GM23338 (cell line): ENCODE data around the gene TRIB2. TPM values are rescaled to one million over a fixed set of nuclear protein-coding genes. Genes with fewer than 3 reads are reported as not detected.

ENCODE experiments used
- ATAC-seq: fragments of 200-7000 bp; cut with Tn5 transposase; 3 replicates; pipeline ENCODE4 v1.9.1; 2020
- DNase-seq: peaks from one replicate; pipeline ENCODE4 v3.0.0-alpha.2; 2015; ENCODE audit warnings: low spot score
- H2AFZ ChIP-seq: fragments of 200-600 bp; sonication (generic); 2 replicates; pipeline ENCODE4 v1.8.0; 2016; ENCODE audit warnings: antibody characterized with exemption, mild to moderate bottlenecking, moderate library complexity
- H3F3A ChIP-seq: fragments of 200-600 bp; sonication (generic); replicated peaks from 2 replicates; pipeline ENCODE4 v1.8.0; 2017; ENCODE audit warnings: antibody characterized with exemption, mixed run types, low read depth
- H3K27ac ChIP-seq: fragments of 200-600 bp; sonication (generic); 2 replicates; pipeline ENCODE4 v1.6.1; 2016; ENCODE audit warnings: low read depth
- H3K27me3 ChIP-seq: fragments of 200-600 bp; sonication (generic); 2 replicates; pipeline ENCODE4 v1.8.0; 2016; ENCODE audit warnings: mild to moderate bottlenecking, mixed run types, moderate library complexity; ENCODE audit not compliant: insufficient read depth
- H3K36me3 ChIP-seq: fragments of 200-600 bp; sonication (generic); 2 replicates; pipeline ENCODE4 v1.8.0; 2016; ENCODE audit warnings: mild to moderate bottlenecking; ENCODE audit not compliant: insufficient read depth
- H3K4me1 ChIP-seq: fragments of 200-600 bp; sonication (generic); 2 replicates; pipeline ENCODE4 v1.8.0; 2016; ENCODE audit warnings: mild to moderate bottlenecking, moderate library complexity; ENCODE audit not compliant: insufficient read depth
- H3K4me2 ChIP-seq: fragments of 200-600 bp; sonication (generic); 2 replicates; pipeline ENCODE4 v1.7.1; 2017; ENCODE audit warnings: mixed run types
- H3K4me3 ChIP-seq: fragments of 200-600 bp; sonication (generic); 2 replicates; pipeline ENCODE4 v1.6.1; 2016; ENCODE audit warnings: mixed run types
- H3K79me2 ChIP-seq: fragments of 200-600 bp; sonication (generic); replicated peaks from 2 replicates; pipeline ENCODE4 v1.8.0; 2017; ENCODE audit warnings: mild to moderate bottlenecking; ENCODE audit not compliant: insufficient read depth
- H3K9me2 ChIP-seq: fragments of 200-600 bp; sonication (generic); 2 replicates; pipeline ENCODE4 v1.8.0; 2017; ENCODE audit not compliant: insufficient read depth
- H4K20me1 ChIP-seq: fragments of 200-600 bp; sonication (generic); replicated peaks from 2 replicates; pipeline ENCODE4 v1.8.0; 2017; ENCODE audit warnings: mild to moderate bottlenecking; ENCODE audit not compliant: insufficient read depth
- H3K27ac Mint-ChIP-seq: 2 replicates; pipeline ENCODE4 v1.8.0; 2020; ENCODE audit warnings: inconsistent platforms, mild to moderate bottlenecking, moderate library complexity, mixed read lengths
- H3K27me3 Mint-ChIP-seq: 3 replicates; pipeline ENCODE4 v1.8.0; 2022; ENCODE audit warnings: low read depth, mild to moderate bottlenecking, moderate library complexity, mixed read lengths, inconsistent platforms; ENCODE audit not compliant: insufficient read depth, poor library complexity
- H3K36me3 Mint-ChIP-seq: 3 replicates; pipeline ENCODE4 v1.8.0; 2021; ENCODE audit warnings: low read depth, mild to moderate bottlenecking, inconsistent platforms, moderate library complexity, mixed read lengths
- H3K4me1 Mint-ChIP-seq: 3 replicates; pipeline ENCODE4 v1.8.0; 2020; ENCODE audit warnings: mild to moderate bottlenecking, inconsistent platforms, mixed read lengths
- H3K4me3 Mint-ChIP-seq: 3 replicates; pipeline ENCODE4 v1.8.0; 2021; ENCODE audit warnings: moderate library complexity, mild to moderate bottlenecking, inconsistent platforms, mixed read lengths
- H3K9me3 Mint-ChIP-seq: 3 replicates; pipeline ENCODE4 v1.8.0; 2020; ENCODE audit warnings: moderate library complexity, mild to moderate bottlenecking, inconsistent platforms, mixed read lengths
- CREB1 ChIP-seq: fragments of 250-450 bp; sonication (Bioruptor Pico); IDR thresholded peaks from 2 replicates; pipeline ENCODE4 v1.5.0; 2020; ENCODE audit warnings: low read depth, mild to moderate bottlenecking, moderate library complexity
- ETS1 ChIP-seq: IDR thresholded peaks from 2 replicates; pipeline ENCODE4 v1.6.1; 2016; ENCODE audit warnings: antibody characterized with exemption
- EZH2 ChIP-seq: fragments of 200-600 bp; sonication (generic); IDR thresholded peaks from one replicate; pipeline ENCODE4 v1.8.0; 2017; ENCODE audit warnings: antibody characterized with exemption, mild to moderate bottlenecking, low read depth; ENCODE audit not compliant: unreplicated experiment
- EZH2phosphoT487 ChIP-seq: fragments of 200-600 bp; sonication (generic); IDR thresholded peaks from one replicate; pipeline ENCODE4 v1.8.1; 2018; ENCODE audit warnings: antibody characterized with exemption; ENCODE audit not compliant: unreplicated experiment
- JUNB ChIP-seq: IDR thresholded peaks from one replicate; pipeline ENCODE4 v1.6.1; 2016; ENCODE audit warnings: antibody characterized with exemption; ENCODE audit not compliant: unreplicated experiment
- NANOG ChIP-seq: IDR thresholded peaks from 2 replicates; pipeline ENCODE4 v1.6.1; 2016; ENCODE audit warnings: antibody characterized with exemption, borderline replicate concordance
- POLR2AphosphoS5 ChIP-seq: IDR thresholded peaks from 2 replicates; pipeline ENCODE4 v1.6.1; 2016; ENCODE audit warnings: antibody characterized with exemption, low read depth
- REST ChIP-seq: IDR thresholded peaks from one replicate; pipeline ENCODE4 v1.6.1; 2018; ENCODE audit warnings: antibody characterized with exemption; ENCODE audit not compliant: unreplicated experiment
- STAT1 ChIP-seq: IDR thresholded peaks from one replicate; pipeline ENCODE4 v1.6.1; 2016; ENCODE audit warnings: antibody characterized with exemption; ENCODE audit not compliant: unreplicated experiment
- ZNF114 ChIP-seq: fragments of 250-450 bp; sonication (Bioruptor Pico); IDR thresholded peaks from 2 replicates; pipeline ENCODE4 v1.5.0; 2020; ENCODE audit warnings: mild to moderate bottlenecking, moderate library complexity
- polyA plus RNA-seq: library from polyadenylated mRNA; unstranded; fragments of >200 nt; fragmentation: Nextera tagmentation; extraction: Ambion mirVana; gene quantifications from 2 replicates; pipeline ENCODE4 v1.2.1, GENCODE V29; 2016
- total RNA-seq: library from RNA; depleted of rRNA; stranded (reverse); fragments of >200 nt; shearing (Covaris generic); gene quantifications from 2 replicates; pipeline ENCODE4 v1.2.3, GENCODE V29; 2014

The TRIB2 gene
- total and polyA plus RNA-seq, 2 experiments from 2014 or later = 40.3 to 109 TPM

GRCh38 chr2:12774395-12774727 is 57.6 kb downstream of the TRIB2 start:
- peaks cover 32% of the 10 kb centered on the region for H3K4me1 ChIP-seq
- no peaks in the 10 kb centered on the region for H3K9me2 ChIP-seq
- peaks cover 11% of the 10 kb centered on the region for H3K27me3 Mint-ChIP-seq
- H3K36me3 Mint-ChIP-seq = peaks cover 3% of the 10 kb centered on the region; the same call in 1 of the 3 replicates
- no peak for ATAC-seq
- no peak overlapping the region for H3K27ac ChIP-seq
- no peaks in the 10 kb centered on the region for H3K36me3 ChIP-seq
- H3K9me3 Mint-ChIP-seq = peaks cover 6% of the 10 kb centered on the region; the same call in 2 of the 3 replicates
- TF ChIP-seq ETS1 (no peak), NANOG (no peak), REST (no peak), STAT1 (no peak)
- H2AFZ ChIP-seq = no peak overlapping the region
- DNase-seq = no peak
- H3K27me3 ChIP-seq = peaks cover 65% of the 10 kb centered on the region
- H3F3A ChIP-seq = no peaks in the 10 kb centered on the region
- no peaks in the 10 kb centered on the region for H3K79me2 ChIP-seq
- H3K4me3 ChIP-seq = no peak overlapping the region
- H3K4me2 ChIP-seq = no peak overlapping the region
- H4K20me1 ChIP-seq = no peaks in the 10 kb centered on the region
- peaks cover 44% of the 10 kb centered on the region for H3K4me1 Mint-ChIP-seq
- H3K4me3 Mint-ChIP-seq = no peak overlapping the region
- no peak overlapping the region for H3K27ac Mint-ChIP-seq

- no peaks in the 10 kb centered on the region for H3K36me3 ChIP-seq
- no peak for ATAC-seq
These were observed 59.8 kb downstream of the TRIB2 start for GRCh38 chr2:12776521-12776961.

GRCh38 chr2:12778369-12778768 is 61.6 kb downstream of the TRIB2 start:
- Mint-ChIP-seq H3K4me3 (no peak overlapping the region), H3K9me3 (peaks cover 6% of the 10 kb centered on the region; the same call in 2 of the 3 replicates), H3K36me3 (peaks cover 3% of the 10 kb centered on the region; the same call in 1 of the 3 replicates), H3K27ac (no peak overlapping the region), H3K4me1 (peaks cover 21% of the 10 kb centered on the region), H3K27me3 (peaks cover 9% of the 10 kb centered on the region)
- no peaks in the 10 kb centered on the region for H3F3A ChIP-seq
- peaks cover 86% of the 10 kb centered on the region for H3K27me3 ChIP-seq
- peaks cover 7% of the 10 kb centered on the region; the same call in 1 of the 2 replicates for H3K4me1 ChIP-seq
- no peak for TF ChIP-seq NANOG
- TF ChIP-seq ZNF114 = no peak
- TF ChIP-seq ETS1 = no peak
- TF ChIP-seq POLR2AphosphoS5 = peak; percentile 58; the same call in 1 of the 2 replicates
- no peak for TF ChIP-seq CREB1 (CRISPR knock-in tag)
- no peak for TF ChIP-seq EZH2
- no peak for TF ChIP-seq JUNB
- no peak for TF ChIP-seq EZH2phosphoT487
- TF ChIP-seq REST = no peak
- peak; percentile 88 for ATAC-seq
- no peaks in the 10 kb centered on the region for H3K79me2 ChIP-seq
- no peaks in the 10 kb centered on the region for H3K36me3 ChIP-seq
- no peak overlapping the region for H3K4me2 ChIP-seq
- H4K20me1 ChIP-seq = no peaks in the 10 kb centered on the region
- no peak overlapping the region for H3K4me3 ChIP-seq
- H3K9me2 ChIP-seq = no peaks in the 10 kb centered on the region
- H2AFZ ChIP-seq = no peak overlapping the region
- H3K27ac ChIP-seq = no peak overlapping the region
- peak; percentile 76 for DNase-seq

More at GRCh38 chr2:12776521-12776961, 59.8 kb downstream of the TRIB2 start:
- Mint-ChIP-seq H3K27ac (no peak overlapping the region), H3K4me1 (peaks cover 23% of the 10 kb centered on the region), H3K27me3 (peaks cover 13% of the 10 kb centered on the region), H3K9me3 (peaks cover 6% of the 10 kb centered on the region; the same call in 2 of the 3 replicates), H3K4me3 (no peak overlapping the region), H3K36me3 (peaks cover 3% of the 10 kb centered on the region; the same call in 1 of the 3 replicates)
- Histone ChIP-seq H3F3A (no peaks in the 10 kb centered on the region), H4K20me1 (no peaks in the 10 kb centered on the region), H3K27me3 (peaks cover 87% of the 10 kb centered on the region), H3K4me1 (peaks cover 10% of the 10 kb centered on the region), H3K27ac (no peak overlapping the region), H3K79me2 (no peaks in the 10 kb centered on the region), H3K4me3 (no peak overlapping the region), H2AFZ (no peak overlapping the region), H3K4me2 (no peak overlapping the region), H3K9me2 (no peaks in the 10 kb centered on the region)
- no peak for TF ChIP-seq ZNF114
- DNase-seq = no peak
